Upper lobe of left lung (tissue), 4 donors: Measurements from ENCODE around the gene POU3F1.

Source experiments
- CTCF ChIP-seq, 6 experiments: fragments of 450-650 bp in 4 of 6; fragments of 200-600 bp in 2 of 6; sonication (generic) in 2 of 6; IDR thresholded peaks; one replicate each; pipeline ENCODE4 v1.5.1; 2016 to 2019; ENCODE audit warnings: antibody characterized with exemption in 6 of 6
- EP300 ChIP-seq, 4 donors: sonication (generic); formaldehyde crosslinking; IDR thresholded peaks; one replicate each; pipeline ENCODE4 v1.5.1; 2017; ENCODE audit warnings: antibody characterized with exemption in 4 of 4, control low read depth in 2 of 4
- POLR2A ChIP-seq, 4 donors: fragments of 450-650 bp; IDR thresholded peaks; one replicate each; pipeline ENCODE4 v1.5.1; 2016 to 2017; ENCODE audit warnings: antibody characterized with exemption in 4 of 4, mild to moderate bottlenecking in 2 of 4
- POLR2AphosphoS5 ChIP-seq, 2 donors: sonication (generic); formaldehyde crosslinking; IDR thresholded peaks; one replicate each; pipeline ENCODE4 v1.5.1; 2017; ENCODE audit warnings: antibody characterized with exemption in 2 of 2

GRCh38 chr1:38055398-38055797, 8.8 kb upstream of the POU3F1 start:
- TF ChIP-seq CTCF (IDR thresholded peaks at IDR 0.05), result no peak
- TF ChIP-seq POLR2A (IDR thresholded peaks at IDR 0.05), result no peak
- TF ChIP-seq EP300 (IDR thresholded peaks at IDR 0.05), result no peak
- TF ChIP-seq POLR2AphosphoS5 (IDR thresholded peaks at IDR 0.05), result no peak
